Central memory CD8-positive, alpha-beta T cell (primary cell): ENCODE measurements around the gene MBOAT2.

Source experiments
- ATAC-seq: fragments of 150-1000 bp; cut with Tn5 transposase; replicated peaks from 2 replicates; pipeline ENCODE4 v1.10.0; 2022; ENCODE audit warnings: mild to moderate bottlenecking, moderate FRiP score, moderate number of reproducible peaks; ENCODE audit not compliant: poor library complexity, severe bottlenecking; ENCODE audit errors: extremely low read depth
- DNase-seq, 2 donors: peaks; one replicate each; pipeline ENCODE4 v3.0.0; 2021; ENCODE audit warnings: low spot score in 2 of 2
- H3K27ac Mint-ChIP-seq: one replicate; pipeline ENCODE4 v1.8.0; 2022; ENCODE audit warnings: low read depth, mild to moderate bottlenecking, moderate library complexity, mixed read lengths
- H3K27me3 Mint-ChIP-seq: one replicate; pipeline ENCODE4 v1.8.0; 2022; ENCODE audit warnings: mixed read lengths
- H3K36me3 Mint-ChIP-seq: one replicate; pipeline ENCODE4 v1.8.0; 2022; ENCODE audit warnings: mild to moderate bottlenecking, moderate library complexity, mixed read lengths; ENCODE audit not compliant: insufficient read depth
- H3K4me1 Mint-ChIP-seq: one replicate; pipeline ENCODE4 v1.8.0; 2022; ENCODE audit warnings: mixed read lengths
- H3K4me3 Mint-ChIP-seq: one replicate; pipeline ENCODE4 v1.8.0; 2022; ENCODE audit warnings: mild to moderate bottlenecking, moderate library complexity, mixed read lengths
- H3K9me3 Mint-ChIP-seq: one replicate; pipeline ENCODE4 v1.8.0; 2022; ENCODE audit warnings: mixed read lengths

Gene MBOAT2

GRCh38 chr2:8802741-8803140 lies 200.7 kb downstream of the MBOAT2 start:
- H3K36me3 Mint-ChIP-seq, result peaks cover 20% of the 10 kb centered on the region
- no peak overlapping the region for H3K27ac Mint-ChIP-seq
- no peaks in the 10 kb centered on the region for H3K4me1 Mint-ChIP-seq
- no peaks in the 10 kb centered on the region for H3K27me3 Mint-ChIP-seq
- H3K4me3 Mint-ChIP-seq, result no peak overlapping the region
- no peak for DNase-seq
- ATAC-seq, result no peak
- no peaks in the 10 kb centered on the region for H3K9me3 Mint-ChIP-seq
